DND-41 (cell line): Measurements from ENCODE around the gene SH2D3A.
"Not testable (repeated sequence)": the region's sequence is repeated elsewhere in the genome, so short reads cannot be mapped to it uniquely, and the experiment has no call there.

Experiments used
- ATAC-seq: fragments of 200-7000 bp; cut with Tn5 transposase; 3 replicates; pipeline ENCODE4 v1.9.1; 2021; ENCODE audit warnings: low read depth; ENCODE audit not compliant: insufficient read depth
- DNase-seq: peaks from one replicate; pipeline ENCODE4 v3.0.0-alpha.2; 2020
- H2AFZ ChIP-seq: 2 replicates; pipeline ENCODE4 v1.6.0; 2012; ENCODE audit warnings: low read depth, low read length
- H3K27ac ChIP-seq: 2 replicates; pipeline ENCODE4 v1.5.1; 2012; ENCODE audit warnings: low read length, inconsistent platforms
- H3K27me3 ChIP-seq: fragments of 200-600 bp; sonication (generic); 2 replicates; pipeline ENCODE4 v1.6.0; 2012; ENCODE audit warnings: low read length, mild to moderate bottlenecking, inconsistent platforms; ENCODE audit not compliant: insufficient read depth, poor library complexity
- H3K36me3 ChIP-seq: 2 replicates; pipeline ENCODE4 v1.5.1; 2012; ENCODE audit warnings: low read length, inconsistent platforms; ENCODE audit not compliant: insufficient read depth
- H3K4me1 ChIP-seq: 2 replicates; pipeline ENCODE4 v1.5.1; 2012; ENCODE audit warnings: mild to moderate bottlenecking, low read length; ENCODE audit not compliant: insufficient read depth
- H3K4me2 ChIP-seq: 2 replicates; pipeline ENCODE4 v1.6.0; 2012; ENCODE audit warnings: mild to moderate bottlenecking, moderate library complexity, low read length, inconsistent platforms; ENCODE audit not compliant: insufficient read depth
- H3K4me3 ChIP-seq, 2 experiments: fragments of 200-600 bp in 1 of 2; shearing (Covaris generic) in 1 of 2; 2 replicates each; pipeline ENCODE4 v1.5.1; 2012 to 2016; ENCODE audit warnings: inconsistent platforms in 2 of 2, low read length in 2 of 2, mild to moderate bottlenecking in 2 of 2, low read depth in 1 of 2, moderate library complexity in 1 of 2
- H3K79me2 ChIP-seq: 2 replicates; pipeline ENCODE4 v1.6.0; 2012; ENCODE audit warnings: low read length, inconsistent platforms; ENCODE audit not compliant: insufficient read depth
- H3K9ac ChIP-seq: 2 replicates; pipeline ENCODE4 v1.6.0; 2012; ENCODE audit warnings: low read depth, mild to moderate bottlenecking, inconsistent platforms, low read length, moderate library complexity
- H3K9me3 ChIP-seq: 2 replicates; pipeline ENCODE4 v1.5.1; 2012; ENCODE audit warnings: low read length, moderate library complexity, mild to moderate bottlenecking, inconsistent platforms; ENCODE audit not compliant: insufficient read depth, severe bottlenecking
- H4K20me1 ChIP-seq: 2 replicates; pipeline ENCODE4 v1.6.0; 2012; ENCODE audit warnings: low read length; ENCODE audit not compliant: insufficient read depth
- CTCF ChIP-seq: IDR thresholded peaks from 2 replicates; pipeline ENCODE4 v1.5.1; 2012; ENCODE audit warnings: borderline replicate concordance, low read length, moderate library complexity, mild to moderate bottlenecking; ENCODE audit not compliant: poor library complexity, severe bottlenecking; ENCODE audit errors: extremely low read depth
- EZH2 ChIP-seq: IDR thresholded peaks from 3 replicates; pipeline ENCODE4 v1.6.1; 2012; ENCODE audit warnings: borderline replicate concordance, low read depth, mild to moderate bottlenecking, moderate library complexity, low read length, inconsistent platforms; ENCODE audit not compliant: severe bottlenecking

The SH2D3A gene

DNA sequence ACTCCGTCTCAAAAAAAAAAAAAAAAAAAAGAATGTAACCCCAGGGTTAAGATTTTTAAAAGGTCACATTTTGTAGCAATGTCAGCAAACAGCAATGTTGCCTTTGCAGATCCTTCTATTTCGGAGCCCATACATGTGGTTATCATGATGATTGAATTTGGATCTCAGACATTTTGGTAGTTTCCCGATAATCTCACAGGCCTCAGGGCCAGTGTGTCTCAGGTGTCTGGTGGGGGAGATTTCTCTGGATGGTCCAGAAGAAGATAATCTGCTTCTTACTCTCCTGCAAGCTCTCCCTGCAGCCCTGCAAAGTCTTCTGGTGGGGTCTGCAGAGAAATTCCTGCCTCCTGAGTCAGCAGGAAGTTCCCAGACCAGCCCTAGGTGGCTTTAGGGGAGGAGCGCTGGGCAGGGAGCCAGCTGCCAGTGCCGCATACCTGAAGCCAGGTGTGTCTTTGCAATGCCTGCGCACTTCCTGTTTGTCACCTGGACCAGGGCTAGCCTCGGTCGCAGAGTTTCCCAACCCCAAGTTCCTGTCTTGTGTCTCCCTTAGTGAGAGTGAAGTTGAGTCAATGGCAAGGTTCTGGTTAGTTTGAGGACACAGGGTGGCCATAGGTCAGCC, 1.4 kb downstream of the SH2D3A start:
- Histone ChIP-seq H3K4me2 (no peak overlapping the region), H2AFZ (no peak overlapping the region), H3K9ac (no peak overlapping the region), H3K4me3 (no peak overlapping the region), H3K79me2 (no peaks in the 10 kb centered on the region), H4K20me1 (no peaks in the 10 kb centered on the region), H3K9me3 (no peaks in the 10 kb centered on the region), H3K27ac (no peak overlapping the region), H3K36me3 (no peaks in the 10 kb centered on the region), H3K27me3 (no peaks in the 10 kb centered on the region), H3K4me1 (peaks cover 12% of the 10 kb centered on the region)
- TF ChIP-seq EZH2, result no peak
- no peak for TF ChIP-seq CTCF
- ATAC-seq, result no peak
- no peak for DNase-seq

- H4K20me1 ChIP-seq, H3K4me3 ChIP-seq, H3K27me3 ChIP-seq, ATAC-seq, DNase-seq, H3K79me2 ChIP-seq, H3K4me2 ChIP-seq, H3K9ac ChIP-seq, H2AFZ ChIP-seq, H3K9me3 ChIP-seq, H3K36me3 ChIP-seq, H3K27ac ChIP-seq, H3K4me1 ChIP-seq: not testable (repeated sequence)
Observed at GRCh38 chr19:6762253-6762797, 4.9 kb downstream of the SH2D3A start.

DNA sequence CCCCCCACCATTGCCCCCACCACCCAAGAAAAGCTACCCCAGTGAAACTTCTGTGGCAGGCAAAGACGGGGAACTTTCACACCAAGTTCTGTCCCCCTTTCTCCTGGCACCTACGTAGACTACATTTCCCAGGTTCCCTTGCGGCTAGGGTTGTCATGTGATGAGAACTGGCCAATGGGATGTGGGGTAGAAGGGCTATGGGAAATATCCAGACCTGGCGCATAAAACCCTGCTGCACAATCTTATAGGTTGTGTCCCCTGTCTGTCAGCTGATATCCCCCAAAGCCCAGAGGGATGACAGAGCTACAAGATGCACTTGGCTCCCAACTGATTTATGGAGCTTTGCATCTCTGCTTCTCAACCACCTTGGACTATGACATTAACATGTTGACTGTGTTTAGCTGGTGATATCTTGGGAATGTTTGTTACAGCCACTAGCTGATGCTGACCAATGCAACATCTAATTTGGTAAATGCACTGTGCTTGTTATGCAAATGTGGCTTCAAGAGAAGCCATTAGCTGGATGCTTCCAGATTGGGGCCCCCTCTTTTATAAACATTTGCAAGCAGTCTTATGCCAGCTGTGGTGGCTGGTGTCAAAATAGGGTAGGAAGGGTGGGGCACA, 6.1 kb downstream of the SH2D3A start:
- H3K4me3 ChIP-seq, result no peak overlapping the region
- peak overlapping the region; percentile 33; the same call in 1 of the 2 replicates for H2AFZ ChIP-seq
- no peaks in the 10 kb centered on the region for H4K20me1 ChIP-seq
- H3K79me2 ChIP-seq, result no peaks in the 10 kb centered on the region
- no peak overlapping the region for H3K27ac ChIP-seq
- H3K27me3 ChIP-seq, result no peaks in the 10 kb centered on the region
- H3K9ac ChIP-seq, result no peak overlapping the region
- ATAC-seq (peak; percentile 55; the same call in 2 of the 3 replicates), DNase-seq (peak; percentile 53)
- H3K9me3 ChIP-seq, result no peaks in the 10 kb centered on the region
- TF ChIP-seq CTCF, result no peak
- no peak for TF ChIP-seq EZH2
- no peaks in the 10 kb centered on the region for H3K36me3 ChIP-seq
- H3K4me1 ChIP-seq, result no peaks in the 10 kb centered on the region
- no peak overlapping the region for H3K4me2 ChIP-seq

- no peak for DNase-seq
- ATAC-seq, result no peak
- Histone ChIP-seq H3K4me2 (no peak overlapping the region), H3K79me2 (no peaks in the 10 kb centered on the region), H3K27me3 (no peaks in the 10 kb centered on the region), H3K9ac (no peak overlapping the region), H3K36me3 (no peaks in the 10 kb centered on the region), H3K9me3 (no peaks in the 10 kb centered on the region), H3K27ac (no peak overlapping the region), H3K4me1 (no peaks in the 10 kb centered on the region), H4K20me1 (no peaks in the 10 kb centered on the region), H2AFZ (peak overlapping the region; percentile 33; the same call in 1 of the 2 replicates), H3K4me3 (no peak overlapping the region)
- TF ChIP-seq CTCF, result no peak
- no peak for TF ChIP-seq EZH2
Observed at GRCh38 chr19:6760606-6761005, 6.6 kb downstream of the SH2D3A start.
